Osteoblast (primary cell): ENCODE data around the gene GRK4. TPM values are rescaled to one million over a fixed set of nuclear protein-coding genes. Genes with fewer than 3 reads are reported as not detected.

ENCODE experiments used
- DNase-seq: peaks from one replicate; pipeline ENCODE4 v3.0.0; 2011; ENCODE audit warnings: low spot score, mixed read lengths; ENCODE audit not compliant: insufficient read length; ENCODE audit errors: missing footprints
- H2AFZ ChIP-seq: 2 replicates; pipeline ENCODE4 v1.6.0; 2011; ENCODE audit warnings: mild to moderate bottlenecking, low read length
- H3K27ac ChIP-seq: 2 replicates; pipeline ENCODE4 v1.5.1; 2011; ENCODE audit warnings: mild to moderate bottlenecking, low read depth, low read length, moderate library complexity
- H3K27me3 ChIP-seq: 2 replicates; pipeline ENCODE4 v1.6.0; 2012; ENCODE audit warnings: mild to moderate bottlenecking, control low read depth, inconsistent platforms, low read length, moderate library complexity; ENCODE audit not compliant: insufficient read depth
- H3K36me3 ChIP-seq: 2 replicates; pipeline ENCODE4 v1.5.1; 2011; ENCODE audit warnings: mild to moderate bottlenecking, low read length, control low read depth, moderate library complexity; ENCODE audit not compliant: insufficient read depth
- H3K4me1 ChIP-seq: 2 replicates; pipeline ENCODE4 v1.5.1; 2011; ENCODE audit warnings: mild to moderate bottlenecking, low read length, control low read depth, moderate library complexity; ENCODE audit not compliant: insufficient read depth
- H3K4me2 ChIP-seq: 2 replicates; pipeline ENCODE4 v1.6.0; 2011; ENCODE audit warnings: mild to moderate bottlenecking, low read length; ENCODE audit not compliant: insufficient read depth
- H3K4me3 ChIP-seq: fragments of 200-600 bp; sonication (generic); 3 replicates; pipeline ENCODE4 v1.5.1; 2012; ENCODE audit warnings: mild to moderate bottlenecking, low read length, inconsistent platforms; ENCODE audit not compliant: insufficient read depth
- H3K79me2 ChIP-seq: 2 replicates; pipeline ENCODE4 v1.6.0; 2012; ENCODE audit warnings: mild to moderate bottlenecking, low read length, control low read depth, inconsistent platforms; ENCODE audit not compliant: insufficient read depth
- H3K9me3 ChIP-seq: 2 replicates; pipeline ENCODE4 v1.5.1; 2011; ENCODE audit warnings: low read depth, low read length, control low read depth
- H4K20me1 ChIP-seq: 2 replicates; pipeline ENCODE4 v1.6.0; 2012; ENCODE audit warnings: mild to moderate bottlenecking, low read length, control low read depth; ENCODE audit not compliant: insufficient read depth
- total RNA-seq: library from RNA; depleted of rRNA; stranded (reverse); fragments of >200 nt; gene quantifications from 2 replicates; pipeline ENCODE4 v1.2.3, GENCODE V29; 2012
- TF ChIP-seq, protein P1 (sequence below): IDR thresholded peaks from 2 replicates; pipeline ENCODE4 v1.5.1; 2011; ENCODE audit warnings: mild to moderate bottlenecking, low read depth, low read length, moderate library complexity; ENCODE audit errors: extremely low read depth

The GRK4 gene
- total RNA-seq, 1 donor = 7.6 TPM

DNA sequence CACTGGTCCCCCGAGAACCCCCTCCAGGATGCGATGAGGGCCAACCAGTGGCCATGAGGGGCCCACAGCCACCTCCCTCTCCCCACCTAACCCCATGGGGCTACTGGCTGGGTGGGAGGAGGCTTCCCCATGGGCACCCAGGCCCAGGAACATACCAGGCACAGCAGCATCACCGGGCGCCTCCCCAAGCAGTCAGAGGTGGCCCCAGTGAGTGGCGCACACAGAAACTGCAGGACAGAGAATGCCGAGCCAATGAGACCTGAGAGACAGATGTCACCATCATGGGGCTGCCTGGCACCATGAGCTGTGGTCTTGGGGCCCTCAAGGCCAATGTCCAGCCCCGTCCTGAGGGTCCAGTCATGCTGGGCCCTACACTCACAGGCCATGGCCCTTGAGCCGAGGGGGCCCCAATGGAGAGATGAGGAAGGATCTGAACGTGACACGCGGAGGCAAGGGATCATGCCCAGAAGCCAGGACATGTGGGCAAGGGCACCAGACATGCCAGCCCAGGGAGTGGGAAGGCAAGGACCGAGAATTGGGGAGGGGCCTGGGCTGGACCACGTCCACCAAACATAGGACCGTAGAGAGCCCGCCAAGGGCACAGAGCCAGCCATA is 30.3 kb upstream of the GRK4 start:
- peaks cover 25% of the 10 kb centered on the region for H3K79me2 ChIP-seq
- H3K4me1 ChIP-seq = peaks cover 29% of the 10 kb centered on the region
- H3K4me2 ChIP-seq = peak overlapping the region; percentile 82
- H3K4me3 ChIP-seq = peak overlapping the region; percentile 75
- TF ChIP-seq, protein P1, sequence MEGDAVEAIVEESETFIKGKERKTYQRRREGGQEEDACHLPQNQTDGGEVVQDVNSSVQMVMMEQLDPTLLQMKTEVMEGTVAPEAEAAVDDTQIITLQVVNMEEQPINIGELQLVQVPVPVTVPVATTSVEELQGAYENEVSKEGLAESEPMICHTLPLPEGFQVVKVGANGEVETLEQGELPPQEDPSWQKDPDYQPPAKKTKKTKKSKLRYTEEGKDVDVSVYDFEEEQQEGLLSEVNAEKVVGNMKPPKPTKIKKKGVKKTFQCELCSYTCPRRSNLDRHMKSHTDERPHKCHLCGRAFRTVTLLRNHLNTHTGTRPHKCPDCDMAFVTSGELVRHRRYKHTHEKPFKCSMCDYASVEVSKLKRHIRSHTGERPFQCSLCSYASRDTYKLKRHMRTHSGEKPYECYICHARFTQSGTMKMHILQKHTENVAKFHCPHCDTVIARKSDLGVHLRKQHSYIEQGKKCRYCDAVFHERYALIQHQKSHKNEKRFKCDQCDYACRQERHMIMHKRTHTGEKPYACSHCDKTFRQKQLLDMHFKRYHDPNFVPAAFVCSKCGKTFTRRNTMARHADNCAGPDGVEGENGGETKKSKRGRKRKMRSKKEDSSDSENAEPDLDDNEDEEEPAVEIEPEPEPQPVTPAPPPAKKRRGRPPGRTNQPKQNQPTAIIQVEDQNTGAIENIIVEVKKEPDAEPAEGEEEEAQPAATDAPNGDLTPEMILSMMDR = no peak
- no peaks in the 10 kb centered on the region for H3K9me3 ChIP-seq
- H2AFZ ChIP-seq = no peak overlapping the region
- peaks cover 46% of the 10 kb centered on the region for H3K36me3 ChIP-seq
- peak; percentile 81 for DNase-seq
- H4K20me1 ChIP-seq = peaks cover 29% of the 10 kb centered on the region
- H3K27me3 ChIP-seq = no peaks in the 10 kb centered on the region
- H3K27ac ChIP-seq = peak overlapping the region; percentile 3

DNA sequence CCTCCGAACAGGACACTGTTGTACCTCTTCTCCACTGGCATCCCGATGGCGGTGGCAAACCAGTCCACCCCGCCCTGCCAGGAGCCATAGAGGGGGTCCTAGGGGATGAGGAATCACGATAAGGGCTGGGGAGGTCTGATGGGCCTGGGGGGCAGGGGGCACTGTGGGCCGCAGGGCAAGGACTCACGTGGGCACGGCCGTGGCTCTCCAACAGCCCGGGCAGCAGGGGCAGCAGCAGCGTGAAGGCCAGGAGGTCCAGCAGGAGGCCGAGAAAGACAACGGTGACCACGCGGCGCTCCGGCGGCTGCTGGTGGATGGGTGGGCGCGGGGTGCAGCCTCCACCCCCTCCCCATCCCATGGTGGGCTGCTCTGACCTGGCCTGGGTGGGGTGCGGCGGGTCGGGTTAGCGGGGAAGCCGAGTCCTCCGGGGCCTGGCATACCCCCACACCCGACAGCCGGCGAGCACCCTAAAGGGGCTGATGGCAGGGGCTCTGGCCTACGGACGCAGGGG is 29.8 kb upstream of the GRK4 start:
- Histone ChIP-seq H3K27ac (peak overlapping the region; percentile 53), H3K36me3 (peaks cover 48% of the 10 kb centered on the region), H4K20me1 (peaks cover 31% of the 10 kb centered on the region), H3K9me3 (no peaks in the 10 kb centered on the region), H3K79me2 (peaks cover 25% of the 10 kb centered on the region), H3K4me3 (peak overlapping the region; percentile 75), H3K4me2 (peak overlapping the region; percentile 82), H3K27me3 (no peaks in the 10 kb centered on the region), H2AFZ (no peak overlapping the region), H3K4me1 (peaks cover 29% of the 10 kb centered on the region)
- DNase-seq = peak; percentile 92
- TF ChIP-seq, protein P1 = no peak

DNA sequence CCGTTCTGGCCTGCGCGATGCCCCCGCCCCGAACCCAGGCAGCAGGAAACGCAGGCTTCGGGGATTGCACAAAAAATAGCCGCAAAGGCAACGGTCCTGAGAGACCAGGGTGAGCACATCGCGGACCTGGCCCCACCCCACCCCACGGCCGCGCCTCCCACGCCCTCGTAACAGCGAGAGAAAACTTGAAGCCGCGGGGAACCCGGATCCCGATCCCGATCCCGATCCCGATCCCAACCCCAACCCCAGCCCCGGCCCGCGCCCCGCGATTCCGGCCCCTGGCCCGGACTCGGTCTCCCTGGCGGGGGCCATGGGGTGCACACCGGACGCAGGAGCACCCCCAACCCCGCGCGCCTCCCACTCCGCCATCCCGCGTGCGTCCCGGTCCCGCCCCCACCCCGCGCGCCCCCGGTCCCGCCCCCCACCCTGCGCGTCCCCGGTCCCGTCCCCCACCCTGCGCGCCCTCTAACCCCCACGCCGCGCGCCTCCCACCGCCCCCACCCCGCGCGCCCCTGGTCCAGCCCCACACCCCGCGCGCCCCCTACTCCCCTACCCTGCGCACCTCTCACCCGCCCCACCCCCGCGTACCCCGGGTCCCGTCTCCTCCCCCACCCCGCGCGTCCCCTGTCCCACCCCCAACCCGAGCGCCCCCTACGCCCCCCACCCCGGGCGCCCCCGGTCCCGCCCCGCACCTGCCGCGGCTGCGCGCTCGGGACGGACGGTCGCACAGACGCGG is 29.1 kb upstream of the GRK4 start:
- TF ChIP-seq, protein P1 = no peak
- peaks cover 35% of the 10 kb centered on the region for H4K20me1 ChIP-seq
- peak overlapping the region; percentile 94 for H3K27ac ChIP-seq
- peak overlapping the region; percentile 95 for H3K4me3 ChIP-seq
- peaks cover 29% of the 10 kb centered on the region for H3K79me2 ChIP-seq
- peak; percentile 96 for DNase-seq
- H3K9me3 ChIP-seq = no peaks in the 10 kb centered on the region
- no peaks in the 10 kb centered on the region for H3K27me3 ChIP-seq
- peaks cover 29% of the 10 kb centered on the region for H3K4me1 ChIP-seq
- H3K36me3 ChIP-seq = peaks cover 48% of the 10 kb centered on the region
- H2AFZ ChIP-seq = no peak overlapping the region
- peak overlapping the region; percentile 93 for H3K4me2 ChIP-seq
